ENCODE measurements around the gene SMIM14.

- TF ChIP-seq CTCF (IDR thresholded peaks at IDR 0.05; ENCODE audit: low read depth, low read length, poor library complexity, severe bottlenecking) (no peak), EZH2phosphoT487 (IDR thresholded peaks at IDR 0.05; ENCODE audit: borderline replicate concordance, low read length) (no peak)
These were observed 2.8 kb upstream of the SMIM14 start for GRCh38 chr4:39641451-39641850.
